Cardiac fibroblast (primary cell): Measurements from ENCODE around the gene MTUS2.

Experiments used
- DNase-seq, 2 donors: peaks; one replicate each; pipeline versions ENCODE4 v3.0.0 to v3.0.0-alpha.2; 2010; ENCODE audit warnings: low read depth in 2 of 2
- H3K4me3 ChIP-seq, 2 donors: replicated peaks in 1 of 2; 1 replicate in 1 of 2; 2 replicates in 1 of 2; pipeline ENCODE4 v1.5.1; 2011; ENCODE audit warnings: low read depth in 2 of 2, low read length in 2 of 2, mild to moderate bottlenecking in 2 of 2, moderate library complexity in 1 of 2
- TF ChIP-seq, protein P1 (sequence below): IDR thresholded peaks from one replicate; pipeline ENCODE4 v1.5.1; 2011; ENCODE audit warnings: low read depth, mild to moderate bottlenecking, low read length, inconsistent platforms

MTUS2 gene

DNA sequence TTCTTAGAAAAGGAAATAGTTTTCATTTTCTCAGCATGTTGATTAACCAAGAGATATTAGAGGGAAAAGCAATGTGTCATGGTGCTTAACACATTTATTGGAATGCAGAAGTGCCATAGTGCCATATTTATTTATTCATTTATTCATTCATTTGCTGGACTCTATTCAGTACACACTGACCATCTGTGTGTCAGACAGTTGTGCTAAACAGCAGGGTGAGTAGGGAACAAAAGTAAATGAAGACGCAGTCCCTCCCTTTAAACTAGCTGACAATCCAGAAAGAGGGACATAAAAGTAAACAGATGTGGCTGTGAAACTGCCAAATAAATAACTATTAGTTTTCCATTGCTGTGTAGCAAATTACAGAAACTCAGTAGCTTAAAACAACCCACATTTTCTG lies 323.7 kb downstream of the MTUS2 start:
- DNase-seq: no peak
- H3K4me3 ChIP-seq: no peak overlapping the region
- TF ChIP-seq, protein P1, sequence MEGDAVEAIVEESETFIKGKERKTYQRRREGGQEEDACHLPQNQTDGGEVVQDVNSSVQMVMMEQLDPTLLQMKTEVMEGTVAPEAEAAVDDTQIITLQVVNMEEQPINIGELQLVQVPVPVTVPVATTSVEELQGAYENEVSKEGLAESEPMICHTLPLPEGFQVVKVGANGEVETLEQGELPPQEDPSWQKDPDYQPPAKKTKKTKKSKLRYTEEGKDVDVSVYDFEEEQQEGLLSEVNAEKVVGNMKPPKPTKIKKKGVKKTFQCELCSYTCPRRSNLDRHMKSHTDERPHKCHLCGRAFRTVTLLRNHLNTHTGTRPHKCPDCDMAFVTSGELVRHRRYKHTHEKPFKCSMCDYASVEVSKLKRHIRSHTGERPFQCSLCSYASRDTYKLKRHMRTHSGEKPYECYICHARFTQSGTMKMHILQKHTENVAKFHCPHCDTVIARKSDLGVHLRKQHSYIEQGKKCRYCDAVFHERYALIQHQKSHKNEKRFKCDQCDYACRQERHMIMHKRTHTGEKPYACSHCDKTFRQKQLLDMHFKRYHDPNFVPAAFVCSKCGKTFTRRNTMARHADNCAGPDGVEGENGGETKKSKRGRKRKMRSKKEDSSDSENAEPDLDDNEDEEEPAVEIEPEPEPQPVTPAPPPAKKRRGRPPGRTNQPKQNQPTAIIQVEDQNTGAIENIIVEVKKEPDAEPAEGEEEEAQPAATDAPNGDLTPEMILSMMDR: no peak

DNA sequence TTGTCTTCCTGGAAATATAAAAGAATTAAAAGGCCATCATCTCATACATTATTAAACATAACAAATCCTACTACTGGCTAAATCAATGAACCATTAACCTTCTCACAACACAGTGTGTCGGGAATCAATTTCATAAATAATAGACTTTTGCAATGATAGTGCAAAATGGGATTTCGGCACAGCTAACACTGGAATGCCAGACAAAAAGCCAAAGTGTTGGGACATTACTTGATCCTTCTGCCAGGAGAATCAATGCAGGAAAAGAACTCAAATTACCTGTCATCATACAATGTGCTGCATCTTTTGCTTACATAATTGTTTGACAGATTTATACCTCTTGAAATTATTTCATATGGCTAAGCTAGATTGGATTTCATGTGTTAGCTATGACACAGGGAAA lies 334.3 kb downstream of the MTUS2 start:
- no peak for DNase-seq
- TF ChIP-seq, protein P1: no peak
- no peak overlapping the region for H3K4me3 ChIP-seq

DNA sequence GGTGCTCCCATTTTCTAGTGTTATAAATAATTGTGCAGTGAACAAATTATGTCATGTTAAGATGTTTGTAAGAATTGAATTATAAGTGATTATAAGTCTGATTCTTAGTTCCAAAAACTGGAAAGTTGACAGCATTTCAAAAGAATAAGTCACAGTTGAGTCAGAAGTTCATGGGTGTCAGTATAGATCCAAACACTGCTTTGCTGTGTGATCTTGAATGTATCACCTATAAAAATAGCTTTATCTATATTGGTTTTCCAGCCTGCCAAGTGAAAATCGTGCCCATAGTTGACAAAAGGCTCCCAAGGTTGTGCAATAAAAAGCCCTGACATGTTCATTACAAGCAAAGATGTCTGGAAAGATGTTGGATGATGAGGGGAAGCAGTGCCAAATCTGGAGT lies 336.0 kb downstream of the MTUS2 start:
- TF ChIP-seq, protein P1: no peak
- no peak overlapping the region for H3K4me3 ChIP-seq
- no peak for DNase-seq

DNA sequence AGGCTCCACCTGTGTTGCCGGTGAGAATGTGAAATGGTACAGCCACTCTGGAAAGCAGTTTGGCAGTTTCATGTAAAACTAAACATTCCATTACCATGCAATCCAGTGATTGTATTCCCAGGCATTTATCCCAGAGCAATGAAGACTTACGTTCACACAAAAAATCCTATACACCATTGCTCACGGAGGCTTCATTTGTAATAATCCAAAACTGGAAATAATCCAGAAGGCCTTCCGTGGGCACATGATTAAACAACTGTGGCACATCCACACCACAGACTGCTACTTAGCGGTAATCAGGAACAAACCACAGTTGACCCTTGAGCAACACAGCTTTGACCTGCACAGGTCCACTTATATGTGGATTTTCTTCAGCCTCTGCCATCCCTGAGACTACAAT lies 339.7 kb downstream of the MTUS2 start:
- no peak overlapping the region for H3K4me3 ChIP-seq
- TF ChIP-seq, protein P1: no peak
- DNase-seq: no peak

DNA sequence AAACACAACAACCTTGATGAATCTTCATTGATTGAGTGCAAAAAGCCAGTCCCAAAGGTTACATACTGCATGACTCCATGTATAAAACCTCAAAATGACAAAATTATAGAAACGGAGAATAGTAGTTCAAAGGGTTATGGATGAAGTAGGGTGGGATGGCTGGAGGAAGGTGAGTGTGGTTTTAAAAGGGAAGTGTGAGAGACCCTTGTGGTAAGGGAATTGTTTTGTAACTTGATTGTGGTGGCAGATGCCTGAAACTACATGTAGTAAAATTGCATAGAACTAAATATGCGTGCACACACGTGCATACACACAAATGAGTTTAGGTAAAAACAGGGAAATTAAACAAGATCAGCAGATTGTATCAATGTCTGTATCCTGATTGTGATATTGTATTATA lies 340.7 kb downstream of the MTUS2 start:
- TF ChIP-seq, protein P1: no peak
- DNase-seq: no peak
- no peak overlapping the region for H3K4me3 ChIP-seq

DNA sequence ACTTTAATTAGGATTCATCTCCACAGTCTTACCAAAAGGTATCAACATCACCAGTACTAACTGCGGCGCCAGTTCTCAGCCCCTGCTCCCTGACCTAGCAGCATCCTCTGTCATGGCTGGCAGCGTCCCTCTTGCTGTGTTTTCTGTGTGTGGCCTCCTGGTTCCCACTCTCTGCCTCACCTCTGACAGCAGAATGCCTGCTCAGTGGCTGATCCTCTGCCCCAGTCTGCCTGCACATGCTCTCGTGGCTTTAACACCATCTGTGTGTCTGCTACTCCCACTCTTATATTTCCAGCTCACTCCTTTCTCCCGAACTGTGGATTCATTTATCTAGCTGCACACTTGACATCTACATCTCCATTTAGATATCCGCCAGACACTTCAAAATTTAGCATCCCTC lies 341.5 kb downstream of the MTUS2 start:
- TF ChIP-seq, protein P1: no peak
- no peak overlapping the region for H3K4me3 ChIP-seq
- no peak for DNase-seq

DNA sequence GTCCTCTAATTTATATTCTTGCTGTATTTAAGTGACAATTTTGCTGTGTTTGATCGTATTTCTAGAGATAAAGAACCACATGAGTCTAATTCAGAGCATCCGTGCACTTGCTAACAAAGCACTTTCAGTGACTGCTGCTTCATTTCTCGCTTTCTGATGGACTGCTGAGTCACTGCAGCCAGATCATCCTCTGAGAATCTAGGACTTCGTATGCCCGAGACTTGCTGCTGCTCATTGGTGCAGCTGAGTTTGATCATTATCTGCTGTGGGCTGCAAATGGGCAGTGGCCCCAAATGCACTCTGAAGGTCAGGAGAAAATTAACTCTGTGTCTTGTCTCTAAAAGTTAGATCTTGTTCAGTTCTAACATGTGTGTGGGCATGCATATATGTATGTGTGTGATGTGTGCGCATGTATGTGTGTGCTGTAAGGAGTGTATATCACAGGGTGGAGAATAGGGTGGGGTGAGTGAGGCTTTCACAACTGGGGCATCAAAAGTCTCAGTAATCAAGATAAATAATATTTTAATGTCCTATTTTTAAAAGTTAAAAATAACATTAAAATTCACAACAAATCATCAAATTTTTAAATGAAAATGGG lies 342.6 kb downstream of the MTUS2 start:
- peak in 1 of 2 donors; percentile 16 for DNase-seq
- TF ChIP-seq, protein P1: no peak
- H3K4me3 ChIP-seq: no peak overlapping the region
